Measurements from ENCODE around the gene MAPK10.

DNA sequence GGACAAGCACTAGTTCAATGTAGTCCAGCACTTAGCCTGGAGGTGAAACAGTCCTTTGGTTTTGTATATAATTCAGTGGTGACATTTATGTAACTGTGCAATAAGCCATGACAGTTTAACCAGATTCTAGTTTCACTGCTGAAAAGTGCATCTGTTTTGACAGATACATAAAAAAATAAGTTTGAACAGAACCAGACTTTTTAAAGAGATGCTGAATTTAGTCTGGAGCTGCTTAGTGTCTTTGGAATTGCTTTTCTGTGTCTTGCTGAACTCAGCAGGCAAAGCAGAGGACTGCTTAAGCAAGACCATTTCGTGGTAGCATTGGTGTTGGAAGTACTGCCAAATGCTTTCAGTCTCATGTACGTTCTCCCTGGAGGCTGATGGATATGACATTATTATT, 393.5 kb downstream of the MAPK10 start:
- no peak for TF ChIP-seq CTCF (IDR thresholded peaks at IDR 0.05)
- TF ChIP-seq POLR2A (IDR thresholded peaks at IDR 0.05) = no peak
